Gastroesophageal sphincter (tissue), 4 donors: Measurements from ENCODE around the gene GALNT17. TPM values are rescaled to one million over a fixed set of nuclear protein-coding genes. Genes with fewer than 3 reads are reported as not detected.

ENCODE experiments used
- ATAC-seq: fragments of 150-250 bp; one replicate; pipeline ENCODE4 v1.9.1; 2016; ENCODE audit warnings: mild to moderate bottlenecking, moderate library complexity
- H3K27ac ChIP-seq, 4 donors: fragments of 200-600 bp; sonication (generic) in 3 of 4; 1 replicate in 3 of 4; 2 replicates in 1 of 4; pipeline ENCODE4 v1.5.1; 2016 to 2019
- H3K27me3 ChIP-seq: fragments of 200-600 bp; sonication (generic); one replicate; pipeline ENCODE4 v1.5.1; 2019
- H3K36me3 ChIP-seq, 2 donors: fragments of 200-600 bp; sonication (generic); one replicate each; pipeline ENCODE4 v1.5.1; 2019; ENCODE audit warnings: control low read depth in 1 of 2
- H3K4me1 ChIP-seq, 3 donors: fragments of 200-600 bp; sonication (generic); 1 replicate in 2 of 3; 2 replicates in 1 of 3; pipeline ENCODE4 v1.5.1; 2016 to 2019; ENCODE audit warnings: control low read depth in 2 of 3
- H3K4me3 ChIP-seq, 2 donors: fragments of 200-600 bp; sonication (generic); one replicate each; pipeline ENCODE4 v1.5.1; 2019; ENCODE audit warnings: mild to moderate bottlenecking in 1 of 2, moderate library complexity in 1 of 2
- H3K9me3 ChIP-seq, 3 donors: fragments of 200-600 bp; sonication (generic); one replicate each; pipeline ENCODE4 v1.5.1; 2017 to 2019; ENCODE audit warnings: control low read depth in 2 of 3
- EP300 ChIP-seq: sonication (generic); formaldehyde crosslinking; IDR thresholded peaks from one replicate; pipeline ENCODE4 v1.6.1; 2017; ENCODE audit warnings: antibody characterized with exemption, mild to moderate bottlenecking
- POLR2A ChIP-seq, 2 donors: fragments of 450-650 bp; IDR thresholded peaks; one replicate each; pipeline ENCODE4 v1.6.1; 2017; ENCODE audit warnings: antibody characterized with exemption in 2 of 2, mild to moderate bottlenecking in 2 of 2, moderate library complexity in 1 of 2
- POLR2AphosphoS5 ChIP-seq: sonication (generic); formaldehyde crosslinking; IDR thresholded peaks from one replicate; pipeline ENCODE4 v1.6.1; 2017; ENCODE audit warnings: antibody characterized with exemption
- WGBS, 2 donors: methylation state at CpG; one replicate each; pipeline ENCODE4 v1.1.5; 2018; ENCODE audit warnings: low coverage in 1 of 2; 5-methylcytosine and 5-hydroxymethylcytosine counted together
- total RNA-seq, 4 donors: library from RNA; depleted of rRNA; stranded (reverse); fragments of >200 nt; gene quantifications; one replicate each; pipeline ENCODE4 v1.1.0, GENCODE V29; 2016
- TF ChIP-seq, protein P1 (sequence below), 4 experiments: fragments of 200-600 bp in 2 of 4; fragments of 450-650 bp in 2 of 4; sonication (generic) in 1 of 4; IDR thresholded peaks; one replicate each; pipeline ENCODE4 v1.5.1; 2017 to 2019; ENCODE audit warnings: antibody characterized with exemption in 4 of 4, mild to moderate bottlenecking in 2 of 4, moderate library complexity in 2 of 4

Gene GALNT17
- total RNA-seq, 4 donors from 2014 or later, result 16.7 to 93.2 (median 34.8) TPM

DNA sequence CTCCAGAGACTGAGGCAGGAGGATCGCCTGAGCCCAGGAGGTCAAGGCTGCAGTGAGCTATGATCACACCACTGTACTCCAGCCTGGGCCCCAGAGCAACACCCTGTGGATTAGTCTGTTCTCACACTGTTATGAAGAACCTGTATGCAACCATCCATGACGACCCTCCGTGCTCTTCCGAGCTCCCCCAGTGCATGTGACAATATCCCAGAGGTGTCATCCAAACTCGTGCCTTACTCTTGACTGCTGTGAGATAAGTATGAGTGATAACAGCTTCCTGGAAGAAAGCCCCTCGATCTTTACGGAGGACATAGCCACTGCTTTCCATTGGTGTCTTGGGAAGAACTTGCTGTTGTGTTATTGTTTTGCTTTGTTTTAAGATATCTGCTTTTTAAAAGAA is 591.9 kb downstream of the GALNT17 start:
- no peaks in the 10 kb centered on the region for H3K4me1 ChIP-seq
- TF ChIP-seq POLR2AphosphoS5 (no peak), EP300 (no peak), POLR2A (IDR thresholded peaks at IDR 0.05) (no peak)
- TF ChIP-seq, protein P1, sequence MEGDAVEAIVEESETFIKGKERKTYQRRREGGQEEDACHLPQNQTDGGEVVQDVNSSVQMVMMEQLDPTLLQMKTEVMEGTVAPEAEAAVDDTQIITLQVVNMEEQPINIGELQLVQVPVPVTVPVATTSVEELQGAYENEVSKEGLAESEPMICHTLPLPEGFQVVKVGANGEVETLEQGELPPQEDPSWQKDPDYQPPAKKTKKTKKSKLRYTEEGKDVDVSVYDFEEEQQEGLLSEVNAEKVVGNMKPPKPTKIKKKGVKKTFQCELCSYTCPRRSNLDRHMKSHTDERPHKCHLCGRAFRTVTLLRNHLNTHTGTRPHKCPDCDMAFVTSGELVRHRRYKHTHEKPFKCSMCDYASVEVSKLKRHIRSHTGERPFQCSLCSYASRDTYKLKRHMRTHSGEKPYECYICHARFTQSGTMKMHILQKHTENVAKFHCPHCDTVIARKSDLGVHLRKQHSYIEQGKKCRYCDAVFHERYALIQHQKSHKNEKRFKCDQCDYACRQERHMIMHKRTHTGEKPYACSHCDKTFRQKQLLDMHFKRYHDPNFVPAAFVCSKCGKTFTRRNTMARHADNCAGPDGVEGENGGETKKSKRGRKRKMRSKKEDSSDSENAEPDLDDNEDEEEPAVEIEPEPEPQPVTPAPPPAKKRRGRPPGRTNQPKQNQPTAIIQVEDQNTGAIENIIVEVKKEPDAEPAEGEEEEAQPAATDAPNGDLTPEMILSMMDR (IDR thresholded peaks at IDR 0.05), result no peak
- no peaks in the 10 kb centered on the region for H3K9me3 ChIP-seq
- 49 to 60% methylated on average over 6 to 7 of the region's 7 CpGs for WGBS, 2 donors
- ATAC-seq, result no peak
- no peaks in the 10 kb centered on the region for H3K27me3 ChIP-seq
- H3K4me3 ChIP-seq, result no peak overlapping the region
- H3K36me3 ChIP-seq, result no peaks in the 10 kb centered on the region
- H3K27ac ChIP-seq, result no peak overlapping the region

DNA sequence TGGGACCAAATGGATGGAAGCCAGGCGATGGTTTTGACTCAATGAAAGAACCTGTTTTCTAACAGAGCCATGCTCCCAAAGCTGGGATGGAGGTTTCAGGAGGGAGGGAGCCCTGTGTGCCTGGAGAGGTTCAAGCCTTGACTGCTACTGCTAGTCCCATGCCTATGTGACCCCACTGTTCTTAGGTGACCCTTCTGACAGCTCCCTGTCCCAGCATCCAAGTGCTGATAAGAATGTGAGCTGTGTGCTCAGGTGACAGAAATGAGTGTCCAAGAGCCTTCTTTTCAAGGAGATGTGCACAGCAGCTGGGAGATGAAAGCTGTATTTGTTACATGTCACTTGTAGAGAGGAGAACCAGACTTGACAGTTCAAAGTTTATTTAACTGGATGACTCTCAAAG is 595.4 kb downstream of the GALNT17 start:
- TF ChIP-seq, protein P1 (IDR thresholded peaks at IDR 0.05), result no peak
- no peak for TF ChIP-seq EP300
- TF ChIP-seq POLR2AphosphoS5, result no peak
- no peak for TF ChIP-seq POLR2A (IDR thresholded peaks at IDR 0.05)
- Histone ChIP-seq H3K9me3 (peaks cover 0 to 6% (median 0%) of the 10 kb centered on the region in 3 donors), H3K4me3 (no peak overlapping the region), H3K36me3 (no peaks in the 10 kb centered on the region), H3K27me3 (no peaks in the 10 kb centered on the region), H3K27ac (no peak overlapping the region), H3K4me1 (no peaks in the 10 kb centered on the region)
- 71% methylated on average over 1 of the region's 1 CpG; no CpG with 5 or more reads in 1 of the 2 donors for WGBS, 2 donors
- no peak for ATAC-seq

DNA sequence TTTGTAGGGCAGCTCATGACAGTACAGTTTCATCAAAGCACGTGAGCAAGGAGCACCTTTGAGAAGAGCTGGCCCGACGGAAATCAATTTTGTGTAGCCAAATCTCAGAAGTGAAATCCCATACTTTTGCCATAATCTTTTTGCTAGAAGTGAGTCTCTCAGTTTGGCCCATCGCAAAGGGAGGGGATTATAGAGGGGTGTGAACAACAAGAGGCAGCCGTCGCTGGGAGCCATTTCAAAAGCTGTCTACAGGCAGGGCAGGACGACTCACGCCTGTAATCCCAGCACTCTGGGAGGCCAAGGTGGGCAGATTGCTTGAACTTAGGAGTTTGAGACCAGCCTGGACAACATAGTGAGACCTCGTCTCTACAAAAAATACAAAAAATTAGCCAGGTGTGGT is 599.8 kb downstream of the GALNT17 start:
- Histone ChIP-seq H3K9me3 (peaks cover 0 to 6% (median 0%) of the 10 kb centered on the region in 3 donors), H3K36me3 (no peaks in the 10 kb centered on the region), H3K27me3 (peaks cover 12% of the 10 kb centered on the region), H3K27ac (no peak overlapping the region), H3K4me3 (no peak overlapping the region), H3K4me1 (peaks cover 0 to 7% (median 0%) of the 10 kb centered on the region in 3 donors)
- 57 to 77% methylated on average over 4 to 9 of the region's 9 CpGs for WGBS, 2 donors
- TF ChIP-seq POLR2AphosphoS5, result no peak
- TF ChIP-seq, protein P1 (IDR thresholded peaks at IDR 0.05), result no peak
- TF ChIP-seq EP300, result no peak
- TF ChIP-seq POLR2A (IDR thresholded peaks at IDR 0.05), result no peak
- no peak for ATAC-seq

DNA sequence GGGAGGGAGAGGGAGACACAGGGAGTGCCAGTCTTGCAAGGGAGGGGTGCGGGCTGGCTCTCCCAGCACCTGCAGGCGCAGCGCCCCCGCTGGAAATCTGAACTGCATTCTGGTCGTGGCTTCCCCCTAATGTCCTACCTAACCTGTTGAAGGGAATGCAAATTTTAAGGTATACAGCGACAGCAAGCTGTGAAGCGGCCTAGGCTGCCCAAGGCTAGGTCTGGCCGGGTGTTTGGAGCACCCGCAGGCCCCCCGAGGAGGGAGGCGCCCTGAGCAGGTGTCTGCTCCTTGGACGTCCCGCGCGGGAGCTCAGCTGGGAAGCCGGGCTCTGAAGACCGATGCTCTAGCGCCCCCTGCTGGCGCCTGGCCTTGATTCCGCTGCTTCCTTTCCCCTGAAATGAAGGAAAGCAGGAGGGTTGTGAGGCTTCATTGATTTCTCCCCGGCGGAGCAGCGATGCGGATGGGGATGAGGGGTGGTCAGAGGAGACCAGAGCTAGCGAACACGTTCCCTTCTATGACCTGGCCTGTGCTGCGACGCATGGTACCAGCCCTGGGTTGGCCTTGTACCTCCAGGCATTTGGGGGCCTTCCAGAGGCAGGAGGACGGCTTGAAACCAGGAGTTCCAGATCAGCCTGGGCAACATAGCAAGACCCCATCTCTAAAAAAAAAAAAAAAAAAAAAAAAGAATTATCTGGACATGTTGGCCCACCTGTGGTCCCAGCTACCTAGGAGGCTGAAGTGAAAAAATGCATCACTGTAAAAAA is 601.3 kb downstream of the GALNT17 start:
- no peaks in the 10 kb centered on the region for H3K36me3 ChIP-seq
- H3K27ac ChIP-seq, result no peak overlapping the region
- peak; percentile 73 for ATAC-seq
- H3K4me1 ChIP-seq, result peaks cover 0 to 7% (median 0%) of the 10 kb centered on the region in 3 donors
- WGBS, 2 donors, result 3 to 5% methylated on average over 4 to 5 of the region's 29 CpGs
- H3K4me3 ChIP-seq, result peak overlapping the region in 1 of 2 donors; percentile 39
- peaks cover 0 to 6% (median 0%) of the 10 kb centered on the region in 3 donors for H3K9me3 ChIP-seq
- H3K27me3 ChIP-seq, result peaks cover 12% of the 10 kb centered on the region
- TF ChIP-seq POLR2A (IDR thresholded peaks at IDR 0.05), result no peak
- TF ChIP-seq, protein P1 (IDR thresholded peaks at IDR 0.05), result peak; percentile 88 to 98 (median 93)
- no peak for TF ChIP-seq EP300
